Liver (tissue), 9 donors: Measurements from ENCODE around the gene TFDP1. TPM values are rescaled to one million over a fixed set of nuclear protein-coding genes. Genes with fewer than 3 reads are reported as not detected.

ENCODE experiments used
- DNase-seq: peaks from one replicate; pipeline ENCODE4 v3.0.0-alpha.2; 2017; ENCODE audit warnings: low spot score
- H3K27ac ChIP-seq, 2 donors: one replicate each; pipeline ENCODE4 v1.7.0; 2013; ENCODE audit warnings: inconsistent platforms in 2 of 2, low read length in 2 of 2, control low read depth in 1 of 2, low read depth in 1 of 2, mild to moderate bottlenecking in 1 of 2
- H3K27me3 ChIP-seq, 4 donors: one replicate each; pipeline versions ENCODE4 v1.6.1 to v1.7.0; 2013; ENCODE audit warnings: low read length in 3 of 4, inconsistent platforms in 1 of 4, mild to moderate bottlenecking in 1 of 4, moderate library complexity in 1 of 4; ENCODE audit not compliant: control insufficient read depth in 4 of 4, insufficient read depth in 4 of 4
- H3K36me3 ChIP-seq, 4 donors: one replicate each; pipeline versions ENCODE4 v1.6.1 to v1.7.0; 2013; ENCODE audit warnings: low read length in 3 of 4, mild to moderate bottlenecking in 3 of 4, low read depth in 1 of 4, moderate library complexity in 1 of 4; ENCODE audit not compliant: control insufficient read depth in 4 of 4, insufficient read depth in 3 of 4
- H3K4me1 ChIP-seq, 4 donors: one replicate each; pipeline versions ENCODE4 v1.6.1 to v1.7.0; 2013; ENCODE audit warnings: low read length in 3 of 4, mild to moderate bottlenecking in 3 of 4, moderate library complexity in 1 of 4; ENCODE audit not compliant: control insufficient read depth in 4 of 4, insufficient read depth in 4 of 4
- H3K4me3 ChIP-seq, 3 donors: one replicate each; pipeline versions ENCODE4 v1.6.1 to v1.7.0; 2013; ENCODE audit warnings: low read length in 3 of 3, control low read depth in 1 of 3, low read depth in 1 of 3, mild to moderate bottlenecking in 1 of 3
- H3K9ac ChIP-seq, 2 donors: one replicate each; pipeline ENCODE4 v1.7.0; 2013; ENCODE audit warnings: low read length in 2 of 2, mild to moderate bottlenecking in 2 of 2, moderate library complexity in 2 of 2, control low read depth in 1 of 2, low read depth in 1 of 2
- H3K9me3 ChIP-seq, 4 donors: one replicate each; pipeline versions ENCODE4 v1.6.1 to v1.7.0; 2013; ENCODE audit warnings: low read length in 3 of 4; ENCODE audit not compliant: control insufficient read depth in 4 of 4
- EGR1 ChIP-seq, 2 donors: IDR thresholded peaks; 2 replicates each; pipeline ENCODE4 v1.6.1; 2016 to 2018; ENCODE audit warnings: antibody characterized with exemption in 2 of 2, low read depth in 2 of 2
- FOXA1 ChIP-seq: IDR thresholded peaks from 2 replicates; pipeline ENCODE4 v1.6.1; 2016; ENCODE audit warnings: antibody characterized with exemption
- FOXA2 ChIP-seq: IDR thresholded peaks from 2 replicates; pipeline ENCODE4 v1.6.1; 2016; ENCODE audit warnings: antibody characterized with exemption
- GABPA ChIP-seq, 2 donors: IDR thresholded peaks in 1 of 2; conservative IDR thresholded peaks in 1 of 2; 2 replicates each; pipeline ENCODE4 v1.6.1; 2016; ENCODE audit warnings: antibody characterized with exemption in 2 of 2, mild to moderate bottlenecking in 1 of 2, moderate library complexity in 1 of 2
- HNF4A ChIP-seq, 2 donors: conservative IDR thresholded peaks; 2 replicates each; pipeline ENCODE4 v1.6.1; 2016; ENCODE audit warnings: antibody characterized with exemption in 2 of 2, mild to moderate bottlenecking in 2 of 2
- HNF4G ChIP-seq: IDR thresholded peaks from 2 replicates; pipeline ENCODE4 v1.6.1; 2016; ENCODE audit warnings: antibody characterized with exemption
- JUND ChIP-seq, 2 donors: IDR thresholded peaks; 2 replicates each; pipeline ENCODE4 v1.6.1; 2016; ENCODE audit warnings: antibody characterized with exemption in 2 of 2
- RAD21 ChIP-seq, 2 donors: IDR thresholded peaks; 2 replicates each; pipeline ENCODE4 v1.6.1; 2016; ENCODE audit warnings: antibody characterized with exemption in 2 of 2, mild to moderate bottlenecking in 2 of 2
- RXRA ChIP-seq, 2 donors: IDR thresholded peaks; 2 replicates each; pipeline ENCODE4 v1.6.1; 2017 to 2018; ENCODE audit warnings: antibody characterized with exemption in 2 of 2, mild to moderate bottlenecking in 1 of 2
- SP1 ChIP-seq: IDR thresholded peaks from 2 replicates; pipeline ENCODE4 v1.6.1; 2018; ENCODE audit warnings: antibody characterized with exemption, mild to moderate bottlenecking
- YY1 ChIP-seq: IDR thresholded peaks from 2 replicates; pipeline ENCODE4 v1.6.1; 2016; ENCODE audit warnings: antibody characterized with exemption, mild to moderate bottlenecking
- WGBS: extraction: QIAGEN DNeasy Blood & Tissue Kit; methylation state at CpG from one replicate; pipeline ENCODE4 v1.1.7; 2013; 5-methylcytosine and 5-hydroxymethylcytosine counted together
- polyA plus RNA-seq, 2 donors: library from polyadenylated mRNA; stranded (reverse) in 1 of 2; unstranded in 1 of 2; fragments of 200-250 nt in 1 of 2; fragments of >200 nt in 1 of 2; fragmentation: Nextera tagmentation in 1 of 2; extraction: Ambion mirVana in 1 of 2; gene quantifications; one replicate each; pipeline versions ENCODE4 v1.2.1 to v1.2.3, GENCODE V29; 2013 to 2015
- total RNA-seq, 2 donors: library from RNA; depleted of rRNA; stranded (reverse); fragments of >200 nt; gene quantifications; one replicate each; pipeline ENCODE4 v1.2.3, GENCODE V29; 2014
- TF ChIP-seq, protein P1 (sequence below): IDR thresholded peaks from 2 replicates; pipeline ENCODE4 v1.6.1; 2016; ENCODE audit warnings: antibody characterized with exemption, mild to moderate bottlenecking
- TF ChIP-seq, protein P2 (sequence below): IDR thresholded peaks from 2 replicates; pipeline ENCODE4 v1.6.1; 2016; ENCODE audit warnings: antibody characterized with exemption
- donor health status: healthy.
- donor health status: healthy.
- donor health status: healthy.
- donor health status: healthy.
- donor health status: healthy.

TFDP1 gene
- total and polyA plus RNA-seq, 4 donors: 9.9 to 140 (median 17.8) TPM

DNA sequence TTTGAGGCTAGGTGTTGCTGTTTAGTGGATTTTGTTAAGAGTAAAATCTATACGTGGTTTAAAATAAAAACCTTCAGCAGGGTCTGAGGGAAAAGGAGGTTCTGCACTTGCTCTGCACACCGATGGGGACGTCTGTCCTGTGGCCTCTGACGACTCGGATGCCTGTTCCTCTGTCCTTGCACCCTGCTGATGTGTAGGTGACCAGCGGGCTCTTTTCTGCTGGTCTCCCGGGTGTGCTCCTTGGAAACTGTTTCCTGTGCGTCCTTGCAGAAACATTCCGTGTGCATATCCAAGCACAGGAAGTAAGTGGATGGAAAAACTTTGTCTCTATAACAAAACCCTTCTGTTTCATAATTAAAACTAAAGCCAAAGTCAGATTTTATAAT is 69.6 kb downstream of the TFDP1 start:
- H3K4me1 ChIP-seq: no peaks in the 10 kb centered on the region
- no peaks in the 10 kb centered on the region for H3K27me3 ChIP-seq
- TF ChIP-seq GABPA (IDR thresholded peaks at IDR 0.05 in 1 of 2, conservative IDR thresholded peaks at IDR 0.05 in 1 of 2): no peak
- no peak for TF ChIP-seq HNF4G
- no peak for TF ChIP-seq EGR1 (IDR thresholded peaks at IDR 0.05; ENCODE audit: low read depth in 2 of 2)
- no peak for TF ChIP-seq YY1
- TF ChIP-seq RXRA (IDR thresholded peaks at IDR 0.05): no peak
- no peak for TF ChIP-seq FOXA1
- no peak for TF ChIP-seq HNF4A (conservative IDR thresholded peaks at IDR 0.05)
- no peak for TF ChIP-seq JUND (IDR thresholded peaks at IDR 0.05)
- TF ChIP-seq RAD21 (IDR thresholded peaks at IDR 0.05): no peak
- TF ChIP-seq SP1: no peak
- no peak for TF ChIP-seq FOXA2
- no peak overlapping the region for H3K4me3 ChIP-seq
- H3K27ac ChIP-seq: no peak overlapping the region
- no peak overlapping the region for H3K9ac ChIP-seq
- WGBS: 77% methylated on average over 9 of the region's 9 CpGs
- no peaks in the 10 kb centered on the region for H3K9me3 ChIP-seq
- no peak for DNase-seq
- H3K36me3 ChIP-seq: no peaks in the 10 kb centered on the region

DNA sequence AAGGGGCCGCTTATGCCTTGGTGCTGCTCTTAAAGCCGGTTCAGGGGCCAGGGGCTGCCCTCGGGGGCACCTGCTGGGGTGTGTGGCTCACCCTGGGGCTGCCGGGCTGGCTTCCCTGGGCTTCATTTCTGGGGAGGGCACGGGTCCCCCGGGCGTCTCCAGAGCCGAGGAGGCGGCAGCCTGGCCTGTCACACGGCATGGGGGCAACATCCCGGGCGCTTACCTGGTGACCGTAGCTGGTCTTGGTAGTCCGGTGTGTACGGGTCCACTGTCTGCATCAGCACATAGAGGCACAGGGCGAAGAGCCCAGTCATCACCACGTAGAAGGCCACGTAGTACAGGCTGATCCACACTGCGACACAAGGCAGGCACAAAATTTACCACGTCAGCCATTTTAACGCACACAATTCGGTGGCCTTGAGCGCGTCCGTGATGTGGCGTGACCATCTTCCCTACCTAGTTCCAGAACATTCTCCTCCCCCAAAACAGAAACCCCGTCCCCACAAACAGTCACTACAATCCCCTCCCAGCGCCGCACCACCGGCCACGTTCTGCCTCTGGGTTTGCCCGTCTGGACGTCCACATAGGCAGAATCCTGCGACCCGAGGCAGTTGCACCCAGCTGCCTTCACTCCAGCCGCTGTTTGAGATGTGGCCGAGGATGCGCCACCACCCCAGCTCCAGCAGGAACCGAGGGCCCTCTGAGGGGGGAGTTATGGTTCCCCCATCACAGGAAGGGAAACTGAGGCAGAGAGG is 70.2 kb downstream of the TFDP1 start:
- 91% methylated on average over 39 of the region's 39 CpGs for WGBS
- Histone ChIP-seq H3K9ac (no peak overlapping the region), H3K4me3 (no peak overlapping the region), H3K27me3 (no peaks in the 10 kb centered on the region), H3K4me1 (no peaks in the 10 kb centered on the region), H3K36me3 (no peaks in the 10 kb centered on the region), H3K27ac (no peak overlapping the region), H3K9me3 (no peaks in the 10 kb centered on the region)
- no peak for DNase-seq
- TF ChIP-seq HNF4G (no peak), YY1 (no peak)
- TF ChIP-seq, protein P1, sequence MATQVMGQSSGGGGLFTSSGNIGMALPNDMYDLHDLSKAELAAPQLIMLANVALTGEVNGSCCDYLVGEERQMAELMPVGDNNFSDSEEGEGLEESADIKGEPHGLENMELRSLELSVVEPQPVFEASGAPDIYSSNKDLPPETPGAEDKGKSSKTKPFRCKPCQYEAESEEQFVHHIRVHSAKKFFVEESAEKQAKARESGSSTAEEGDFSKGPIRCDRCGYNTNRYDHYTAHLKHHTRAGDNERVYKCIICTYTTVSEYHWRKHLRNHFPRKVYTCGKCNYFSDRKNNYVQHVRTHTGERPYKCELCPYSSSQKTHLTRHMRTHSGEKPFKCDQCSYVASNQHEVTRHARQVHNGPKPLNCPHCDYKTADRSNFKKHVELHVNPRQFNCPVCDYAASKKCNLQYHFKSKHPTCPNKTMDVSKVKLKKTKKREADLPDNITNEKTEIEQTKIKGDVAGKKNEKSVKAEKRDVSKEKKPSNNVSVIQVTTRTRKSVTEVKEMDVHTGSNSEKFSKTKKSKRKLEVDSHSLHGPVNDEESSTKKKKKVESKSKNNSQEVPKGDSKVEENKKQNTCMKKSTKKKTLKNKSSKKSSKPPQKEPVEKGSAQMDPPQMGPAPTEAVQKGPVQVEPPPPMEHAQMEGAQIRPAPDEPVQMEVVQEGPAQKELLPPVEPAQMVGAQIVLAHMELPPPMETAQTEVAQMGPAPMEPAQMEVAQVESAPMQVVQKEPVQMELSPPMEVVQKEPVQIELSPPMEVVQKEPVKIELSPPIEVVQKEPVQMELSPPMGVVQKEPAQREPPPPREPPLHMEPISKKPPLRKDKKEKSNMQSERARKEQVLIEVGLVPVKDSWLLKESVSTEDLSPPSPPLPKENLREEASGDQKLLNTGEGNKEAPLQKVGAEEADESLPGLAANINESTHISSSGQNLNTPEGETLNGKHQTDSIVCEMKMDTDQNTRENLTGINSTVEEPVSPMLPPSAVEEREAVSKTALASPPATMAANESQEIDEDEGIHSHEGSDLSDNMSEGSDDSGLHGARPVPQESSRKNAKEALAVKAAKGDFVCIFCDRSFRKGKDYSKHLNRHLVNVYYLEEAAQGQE: no peak
- TF ChIP-seq, protein P2, sequence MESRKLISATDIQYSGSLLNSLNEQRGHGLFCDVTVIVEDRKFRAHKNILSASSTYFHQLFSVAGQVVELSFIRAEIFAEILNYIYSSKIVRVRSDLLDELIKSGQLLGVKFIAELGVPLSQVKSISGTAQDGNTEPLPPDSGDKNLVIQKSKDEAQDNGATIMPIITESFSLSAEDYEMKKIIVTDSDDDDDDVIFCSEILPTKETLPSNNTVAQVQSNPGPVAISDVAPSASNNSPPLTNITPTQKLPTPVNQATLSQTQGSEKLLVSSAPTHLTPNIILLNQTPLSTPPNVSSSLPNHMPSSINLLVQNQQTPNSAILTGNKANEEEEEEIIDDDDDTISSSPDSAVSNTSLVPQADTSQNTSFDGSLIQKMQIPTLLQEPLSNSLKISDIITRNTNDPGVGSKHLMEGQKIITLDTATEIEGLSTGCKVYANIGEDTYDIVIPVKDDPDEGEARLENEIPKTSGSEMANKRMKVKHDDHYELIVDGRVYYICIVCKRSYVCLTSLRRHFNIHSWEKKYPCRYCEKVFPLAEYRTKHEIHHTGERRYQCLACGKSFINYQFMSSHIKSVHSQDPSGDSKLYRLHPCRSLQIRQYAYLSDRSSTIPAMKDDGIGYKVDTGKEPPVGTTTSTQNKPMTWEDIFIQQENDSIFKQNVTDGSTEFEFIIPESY: no peak
